Measurements from ENCODE around the gene ATP5F1D.

GRCh38 chr19:1244693-1245451, 3.3 kb downstream of the ATP5F1D start:
- TF ChIP-seq CTCF (IDR thresholded peaks at IDR 0.05), result no peak
- no peak for TF ChIP-seq POLR2A (IDR thresholded peaks at IDR 0.05)

Measured in adrenal gland (tissue), 5 donors.